Thoracic aorta (tissue), 2 donors: ENCODE measurements around the gene RBBP4. TPM values are rescaled to one million over a fixed set of nuclear protein-coding genes. Genes with fewer than 3 reads are reported as not detected.

Experiments
- ATAC-seq: fragments of 150-250 bp; one replicate; pipeline ENCODE4 v1.8.0; 2017; ENCODE audit warnings: low read depth; ENCODE audit not compliant: insufficient number of reproducible peaks, low FRiP score
- DNase-seq: peaks from one replicate; pipeline ENCODE4 v3.0.0-alpha.2; 2020; ENCODE audit warnings: low spot score
- H3K27ac ChIP-seq, 2 donors: fragments of 200-600 bp; sonication (generic); 1 replicate in 1 of 2; 2 replicates in 1 of 2; pipeline ENCODE4 v1.5.1; 2016; ENCODE audit warnings: mild to moderate bottlenecking in 2 of 2, moderate library complexity in 2 of 2
- H3K27me3 ChIP-seq: fragments of 200-600 bp; sonication (generic); replicated peaks from 2 replicates; pipeline ENCODE4 v1.6.0; 2016; ENCODE audit warnings: mild to moderate bottlenecking; ENCODE audit not compliant: insufficient read depth
- H3K36me3 ChIP-seq: fragments of 200-600 bp; sonication (generic); one replicate; pipeline ENCODE4 v1.5.1; 2016
- H3K4me1 ChIP-seq, 2 donors: fragments of 200-600 bp; sonication (generic); 1 replicate in 1 of 2; 2 replicates in 1 of 2; pipeline versions ENCODE4 v1.5.1 to v1.6.0; 2016; ENCODE audit warnings: low read depth in 2 of 2, mild to moderate bottlenecking in 1 of 2; ENCODE audit not compliant: control insufficient read depth in 1 of 2
- H3K4me3 ChIP-seq: fragments of 200-600 bp; sonication (generic); 2 replicates; pipeline ENCODE4 v1.5.1; 2016; ENCODE audit warnings: mild to moderate bottlenecking
- H3K9me3 ChIP-seq: fragments of 200-600 bp; sonication (generic); 2 replicates; pipeline ENCODE4 v1.5.1; 2016
- CTCF ChIP-seq: fragments of 200-600 bp; sonication (generic); IDR thresholded peaks from one replicate; pipeline ENCODE4 v1.5.1; 2019; ENCODE audit warnings: antibody characterized with exemption
- total RNA-seq, 2 donors: library from RNA; depleted of rRNA; stranded (reverse); fragments of >200 nt; gene quantifications; one replicate each; pipeline versions ENCODE4 v1.1.0 to v1.2.3, GENCODE V29; 2016

Gene RBBP4
- total RNA-seq, 2 donors from 2014 or later = 66.9 to 80.8 TPM

GRCh38 chr1:32713081-32713480 lies 62.1 kb downstream of the RBBP4 start:
- no peak for DNase-seq
- TF ChIP-seq CTCF = no peak
- ATAC-seq = no peak

GRCh38 chr1:32714277-32714676 lies 63.3 kb downstream of the RBBP4 start:
- Histone ChIP-seq H3K4me1 (no peaks in the 10 kb centered on the region), H3K27ac (no peak overlapping the region), H3K27me3 (no peaks in the 10 kb centered on the region), H3K36me3 (no peaks in the 10 kb centered on the region), H3K4me3 (no peak overlapping the region), H3K9me3 (no peaks in the 10 kb centered on the region)
- ATAC-seq (no peak), DNase-seq (no peak)
- TF ChIP-seq CTCF = no peak

More at GRCh38 chr1:32713081-32713480, 62.1 kb downstream of the RBBP4 start:
- H3K4me1 ChIP-seq = no peaks in the 10 kb centered on the region
- no peak overlapping the region for H3K4me3 ChIP-seq
- no peaks in the 10 kb centered on the region for H3K9me3 ChIP-seq
- H3K27ac ChIP-seq = no peak overlapping the region
- no peaks in the 10 kb centered on the region for H3K27me3 ChIP-seq
- H3K36me3 ChIP-seq = no peaks in the 10 kb centered on the region

- Histone ChIP-seq H3K4me1 (no peaks in the 10 kb centered on the region), H3K36me3 (no peaks in the 10 kb centered on the region), H3K27me3 (no peaks in the 10 kb centered on the region), H3K27ac (no peak overlapping the region), H3K4me3 (no peak overlapping the region), H3K9me3 (no peaks in the 10 kb centered on the region)
- ATAC-seq = no peak
- TF ChIP-seq CTCF = no peak
- no peak for DNase-seq
These were observed 64.9 kb downstream of the RBBP4 start for GRCh38 chr1:32715901-32716311.

GRCh38 chr1:32716312-32717148 lies 65.5 kb downstream of the RBBP4 start:
- TF ChIP-seq CTCF = no peak
- H3K4me3 ChIP-seq = no peak overlapping the region
- no peaks in the 10 kb centered on the region for H3K27me3 ChIP-seq
- DNase-seq = no peak
- no peaks in the 10 kb centered on the region for H3K4me1 ChIP-seq
- no peak for ATAC-seq
- H3K9me3 ChIP-seq = no peaks in the 10 kb centered on the region
- H3K27ac ChIP-seq = no peak overlapping the region
- no peaks in the 10 kb centered on the region for H3K36me3 ChIP-seq

GRCh38 chr1:32717503-32717902 lies 66.5 kb downstream of the RBBP4 start:
- TF ChIP-seq CTCF = no peak
- Histone ChIP-seq H3K4me3 (no peak overlapping the region), H3K4me1 (no peaks in the 10 kb centered on the region), H3K36me3 (no peaks in the 10 kb centered on the region), H3K27me3 (no peaks in the 10 kb centered on the region), H3K27ac (no peak overlapping the region), H3K9me3 (no peaks in the 10 kb centered on the region)
- no peak for DNase-seq
- ATAC-seq = no peak
